Endothelial cell of umbilical vein (primary cell): ENCODE results near the gene NRXN3.

Experiments
- EZH2 ChIP-seq: IDR thresholded peaks from 2 replicates; pipeline ENCODE4 v1.6.1; 2012; ENCODE audit warnings: borderline replicate concordance, low read depth, mild to moderate bottlenecking, moderate library complexity, low read length, inconsistent platforms; ENCODE audit not compliant: severe bottlenecking
- FOS ChIP-seq: IDR thresholded peaks from 2 replicates; pipeline ENCODE4 v1.6.1; 2011; ENCODE audit warnings: mild to moderate bottlenecking, low read length, moderate library complexity, borderline replicate concordance; ENCODE audit not compliant: insufficient read depth
- JUN ChIP-seq: IDR thresholded peaks from 2 replicates; pipeline ENCODE4 v1.6.1; 2011; ENCODE audit warnings: borderline replicate concordance, low read depth; ENCODE audit not compliant: insufficient read length, insufficient read depth
- MYC ChIP-seq: IDR thresholded peaks from one replicate; pipeline ENCODE4 v1.6.1; 2011; ENCODE audit warnings: mild to moderate bottlenecking, low read depth, low read length
- POLR2A ChIP-seq: IDR thresholded peaks from 2 replicates; pipeline ENCODE4 v1.6.1; 2012; ENCODE audit warnings: low read depth, mild to moderate bottlenecking, control low read depth, low read length
- POLR2AphosphoS5 ChIP-seq: IDR thresholded peaks from 2 replicates; pipeline ENCODE4 v1.6.1; 2012; ENCODE audit warnings: low read depth, mild to moderate bottlenecking, control low read depth, low read length, moderate library complexity; ENCODE audit not compliant: insufficient read depth
- TF ChIP-seq, protein P1 (sequence below), 2 donors: IDR thresholded peaks; 1 replicate in 1 of 2; 2 replicates in 1 of 2; pipeline ENCODE4 v1.5.1; 2011; ENCODE audit warnings: low read length in 2 of 2, mild to moderate bottlenecking in 2 of 2, moderate library complexity in 2 of 2, control low read depth in 1 of 2, inconsistent platforms in 1 of 2, low read depth in 1 of 2; ENCODE audit not compliant: insufficient read depth in 1 of 2; ENCODE audit errors: extremely low read depth in 1 of 2
- TF ChIP-seq, protein P2 (sequence below): IDR thresholded peaks from 2 replicates; pipeline ENCODE4 v1.6.1; 2011; ENCODE audit not compliant: insufficient read depth, insufficient read length

DNA sequence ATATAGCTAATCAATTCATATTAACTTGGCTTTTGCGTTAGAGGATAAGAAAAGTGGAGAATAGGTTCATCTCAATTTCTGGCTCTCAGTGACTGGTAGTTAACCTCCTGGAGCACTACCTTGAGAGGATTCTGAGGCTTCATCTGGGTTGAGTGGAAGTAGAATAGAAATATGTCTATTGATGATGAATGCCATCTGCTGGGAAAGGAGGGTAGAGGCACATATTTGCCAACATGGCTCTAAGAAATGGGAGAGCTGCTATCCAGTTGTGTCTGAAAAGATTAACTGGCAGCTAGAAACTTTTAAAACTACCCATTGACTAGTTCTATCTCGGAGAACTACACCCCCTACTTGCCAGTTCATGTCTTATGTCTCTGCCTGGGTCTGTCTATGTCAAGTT, 530.1 kb downstream of the NRXN3 start:
- TF ChIP-seq POLR2AphosphoS5 (no peak), MYC (no peak), POLR2A (no peak), EZH2 (no peak), FOS (no peak), JUN (no peak)
- TF ChIP-seq, protein P1, sequence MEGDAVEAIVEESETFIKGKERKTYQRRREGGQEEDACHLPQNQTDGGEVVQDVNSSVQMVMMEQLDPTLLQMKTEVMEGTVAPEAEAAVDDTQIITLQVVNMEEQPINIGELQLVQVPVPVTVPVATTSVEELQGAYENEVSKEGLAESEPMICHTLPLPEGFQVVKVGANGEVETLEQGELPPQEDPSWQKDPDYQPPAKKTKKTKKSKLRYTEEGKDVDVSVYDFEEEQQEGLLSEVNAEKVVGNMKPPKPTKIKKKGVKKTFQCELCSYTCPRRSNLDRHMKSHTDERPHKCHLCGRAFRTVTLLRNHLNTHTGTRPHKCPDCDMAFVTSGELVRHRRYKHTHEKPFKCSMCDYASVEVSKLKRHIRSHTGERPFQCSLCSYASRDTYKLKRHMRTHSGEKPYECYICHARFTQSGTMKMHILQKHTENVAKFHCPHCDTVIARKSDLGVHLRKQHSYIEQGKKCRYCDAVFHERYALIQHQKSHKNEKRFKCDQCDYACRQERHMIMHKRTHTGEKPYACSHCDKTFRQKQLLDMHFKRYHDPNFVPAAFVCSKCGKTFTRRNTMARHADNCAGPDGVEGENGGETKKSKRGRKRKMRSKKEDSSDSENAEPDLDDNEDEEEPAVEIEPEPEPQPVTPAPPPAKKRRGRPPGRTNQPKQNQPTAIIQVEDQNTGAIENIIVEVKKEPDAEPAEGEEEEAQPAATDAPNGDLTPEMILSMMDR (IDR thresholded peaks at IDR 0.05; ENCODE audit: extremely low read depth in 1 of 2, insufficient read depth in 1 of 2, low read depth in 1 of 2, low read length in 2 of 2): peak in 1 of 2 donors; percentile 2
- TF ChIP-seq, protein P2, sequence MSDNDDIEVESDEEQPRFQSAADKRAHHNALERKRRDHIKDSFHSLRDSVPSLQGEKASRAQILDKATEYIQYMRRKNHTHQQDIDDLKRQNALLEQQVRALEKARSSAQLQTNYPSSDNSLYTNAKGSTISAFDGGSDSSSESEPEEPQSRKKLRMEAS: no peak
